Calu3 (cell line): Measurements from ENCODE around the gene SLC39A5. TPM values are rescaled to one million over a fixed set of nuclear protein-coding genes. Genes with fewer than 3 reads are reported as not detected.

Source experiments
- BruUV-seq: library from RNA; stranded (reverse); fragments of 400-500 nt; replicated peaks from 2 replicates; lab custom pipeline; 2021; lab: Mats Ljungman, UMichigan
- CTCF ChIA-PET: fragments of 300-600 bp; sonication (Branson Sonifier 250); formaldehyde crosslinking; loops from one replicate; lab custom pipeline; 2022; ENCODE audit warnings: antibody characterized with exemption; lab: Charles Lee
- DNase-seq: peaks from one replicate; pipeline ENCODE4 v3.0.0; 2022
- H3K27ac Mint-ChIP-seq: one replicate; pipeline ENCODE4 v1.8.0; 2022; ENCODE audit warnings: mixed read lengths; ENCODE audit not compliant: unreplicated experiment
- H3K27me3 Mint-ChIP-seq: one replicate; pipeline ENCODE4 v1.8.0; 2022; ENCODE audit warnings: mixed read lengths; ENCODE audit not compliant: unreplicated experiment
- H3K36me3 Mint-ChIP-seq: one replicate; pipeline ENCODE4 v1.8.0; 2022; ENCODE audit warnings: mild to moderate bottlenecking, moderate library complexity, mixed read lengths; ENCODE audit not compliant: insufficient read depth, unreplicated experiment
- H3K4me1 Mint-ChIP-seq: one replicate; pipeline ENCODE4 v1.8.0; 2022; ENCODE audit warnings: mild to moderate bottlenecking, low read depth, mixed read lengths; ENCODE audit not compliant: unreplicated experiment
- H3K4me3 Mint-ChIP-seq: one replicate; pipeline ENCODE4 v1.8.0; 2022; ENCODE audit warnings: mild to moderate bottlenecking, low read depth, moderate library complexity, mixed read lengths; ENCODE audit not compliant: unreplicated experiment
- H3K9me3 Mint-ChIP-seq: one replicate; pipeline ENCODE4 v1.8.0; 2022; ENCODE audit warnings: low read depth, mixed read lengths; ENCODE audit not compliant: unreplicated experiment
- intact Hi-C: fragments of 100-400 bp; cut with micrococcal nuclease; formaldehyde crosslinking; loops from one replicate; pipeline ENCODE4 v1.10.0; 2022; ENCODE audit not compliant: unreplicated experiment
- total RNA-seq: library from RNA; stranded (reverse); gene quantifications from 2 replicates; pipeline ENCODE4 v1.2.3, GENCODE V29; 2022
- TF ChIP-seq, protein P1 (sequence below): fragments of 200-600 bp; IDR thresholded peaks from one replicate; pipeline ENCODE4 v1.8.0; 2022; ENCODE audit warnings: antibody characterized with exemption; ENCODE audit not compliant: unreplicated experiment

Gene SLC39A5
- total RNA-seq, 1 experiment from 2014 or later = not detected

DNA sequence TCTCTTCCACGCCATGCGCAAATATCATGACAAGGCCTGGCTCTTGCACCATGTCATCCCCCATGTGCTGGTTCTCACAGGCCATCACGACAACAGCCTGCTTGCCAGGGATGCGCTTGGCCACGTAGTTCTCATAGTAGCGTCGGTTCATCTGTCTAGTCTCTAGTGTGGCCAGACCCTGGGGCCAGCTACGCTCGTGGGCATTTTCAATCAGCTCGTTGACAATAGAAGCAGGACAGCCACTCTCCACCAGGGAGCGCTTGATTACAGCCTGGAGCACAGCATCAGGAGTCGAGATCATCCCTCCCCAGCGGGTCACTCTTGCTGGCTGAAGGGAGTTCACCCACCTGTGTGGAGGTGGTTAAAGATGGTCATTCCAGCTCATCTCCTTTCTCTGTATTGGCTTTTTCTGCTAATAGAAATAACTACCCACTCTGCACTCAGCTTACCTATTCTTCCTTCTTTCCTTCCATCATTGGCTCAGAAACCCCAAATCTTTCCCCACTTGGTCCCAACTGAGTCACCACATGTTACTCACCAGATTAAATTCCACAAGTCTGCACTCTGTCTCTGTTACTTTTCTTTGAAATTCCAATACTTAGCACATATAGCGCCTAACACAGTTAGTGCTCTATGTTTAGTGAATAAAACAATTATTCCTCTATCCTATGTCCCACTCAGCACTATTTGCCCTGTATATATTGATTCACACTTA lies 23.2 kb upstream of the SLC39A5 start:
- Mint-ChIP-seq H3K36me3 (peaks cover 30% of the 10 kb centered on the region), H3K27ac (no peak overlapping the region), H3K9me3 (no peaks in the 10 kb centered on the region), H3K27me3 (no peaks in the 10 kb centered on the region), H3K4me3 (no peak overlapping the region), H3K4me1 (no peaks in the 10 kb centered on the region)
- CTCF ChIA-PET = interaction anchor here (0.8 to 4.2 kb wide), 4 partner anchors 10 to 257 kb away, joined by 4 to 28 read pairs (median 8); partner anchors contain the start of genes RNF41 and SMARCC2
- intact Hi-C loops = no loop called here
- DNase-seq = peak; percentile 58
- no TSS peak for BruUV-seq
- TF ChIP-seq, protein P1, sequence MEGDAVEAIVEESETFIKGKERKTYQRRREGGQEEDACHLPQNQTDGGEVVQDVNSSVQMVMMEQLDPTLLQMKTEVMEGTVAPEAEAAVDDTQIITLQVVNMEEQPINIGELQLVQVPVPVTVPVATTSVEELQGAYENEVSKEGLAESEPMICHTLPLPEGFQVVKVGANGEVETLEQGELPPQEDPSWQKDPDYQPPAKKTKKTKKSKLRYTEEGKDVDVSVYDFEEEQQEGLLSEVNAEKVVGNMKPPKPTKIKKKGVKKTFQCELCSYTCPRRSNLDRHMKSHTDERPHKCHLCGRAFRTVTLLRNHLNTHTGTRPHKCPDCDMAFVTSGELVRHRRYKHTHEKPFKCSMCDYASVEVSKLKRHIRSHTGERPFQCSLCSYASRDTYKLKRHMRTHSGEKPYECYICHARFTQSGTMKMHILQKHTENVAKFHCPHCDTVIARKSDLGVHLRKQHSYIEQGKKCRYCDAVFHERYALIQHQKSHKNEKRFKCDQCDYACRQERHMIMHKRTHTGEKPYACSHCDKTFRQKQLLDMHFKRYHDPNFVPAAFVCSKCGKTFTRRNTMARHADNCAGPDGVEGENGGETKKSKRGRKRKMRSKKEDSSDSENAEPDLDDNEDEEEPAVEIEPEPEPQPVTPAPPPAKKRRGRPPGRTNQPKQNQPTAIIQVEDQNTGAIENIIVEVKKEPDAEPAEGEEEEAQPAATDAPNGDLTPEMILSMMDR = peak; percentile 62

DNA sequence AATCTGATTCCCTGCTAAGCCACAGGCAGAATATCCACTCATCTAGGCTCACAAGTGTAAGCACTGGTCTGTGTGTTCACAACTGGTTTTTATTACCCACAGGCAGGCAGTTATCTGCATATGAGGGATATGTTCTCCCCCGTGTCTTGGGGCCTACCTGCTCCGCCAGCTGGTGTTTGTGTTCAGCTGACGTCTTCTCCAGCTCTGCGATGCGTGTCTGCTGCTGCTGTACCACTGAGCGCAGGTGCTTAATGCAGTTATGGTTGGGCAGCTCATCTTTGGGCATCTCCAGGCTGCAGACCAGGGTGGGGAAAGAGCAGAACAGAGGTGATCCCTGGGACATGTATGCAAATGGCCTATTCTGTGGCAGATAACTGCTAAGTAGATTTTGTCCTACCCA lies 21.8 kb upstream of the SLC39A5 start:
- Mint-ChIP-seq H3K27ac (no peak overlapping the region), H3K4me1 (no peaks in the 10 kb centered on the region)

DNA sequence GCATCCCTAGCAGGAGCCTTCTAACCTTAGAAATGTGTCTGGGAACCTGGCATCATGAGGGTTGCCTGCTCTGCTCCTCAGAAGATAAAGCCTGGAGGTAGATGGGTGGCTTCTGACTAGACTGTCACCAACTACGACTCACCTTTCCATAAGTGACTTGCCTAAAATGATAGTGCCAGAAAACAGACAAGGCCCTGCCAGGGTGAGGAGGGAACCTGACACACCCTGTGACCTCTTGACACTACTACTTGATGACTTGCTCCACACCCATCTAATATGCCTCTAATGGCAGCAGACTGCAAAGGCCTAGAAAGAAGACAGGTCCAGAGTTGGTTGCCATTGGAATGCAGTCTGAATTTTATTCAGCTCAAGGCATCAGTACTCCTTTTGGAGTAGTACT lies 17.5 kb upstream of the SLC39A5 start:
- no peak for DNase-seq
- peaks cover 9% of the 10 kb centered on the region for H3K4me1 Mint-ChIP-seq
- TF ChIP-seq, protein P1 = no peak
- no peaks in the 10 kb centered on the region for H3K27me3 Mint-ChIP-seq
- no peak overlapping the region for H3K27ac Mint-ChIP-seq
- peaks cover 42% of the 10 kb centered on the region for H3K36me3 Mint-ChIP-seq
- H3K9me3 Mint-ChIP-seq = no peaks in the 10 kb centered on the region
- H3K4me3 Mint-ChIP-seq = no peak overlapping the region
- CTCF ChIA-PET = no interaction called here
- intact Hi-C loops = no loop called here
- BruUV-seq = no TSS peak

More for the DNA sequence above, 21.8 kb upstream of the SLC39A5 start:
- H3K27me3 Mint-ChIP-seq = no peaks in the 10 kb centered on the region
- intact Hi-C loops = no loop called here
- H3K9me3 Mint-ChIP-seq = no peaks in the 10 kb centered on the region
- no TSS peak for BruUV-seq
- CTCF ChIA-PET = interaction anchor here (4.2 kb wide), 1 partner anchor 14 kb away, joined by 28 read pairs; the partner anchor contains the start of gene RNF41
- no peak for DNase-seq
- TF ChIP-seq, protein P1 = no peak
- H3K36me3 Mint-ChIP-seq = peaks cover 39% of the 10 kb centered on the region
- no peak overlapping the region for H3K4me3 Mint-ChIP-seq

DNA sequence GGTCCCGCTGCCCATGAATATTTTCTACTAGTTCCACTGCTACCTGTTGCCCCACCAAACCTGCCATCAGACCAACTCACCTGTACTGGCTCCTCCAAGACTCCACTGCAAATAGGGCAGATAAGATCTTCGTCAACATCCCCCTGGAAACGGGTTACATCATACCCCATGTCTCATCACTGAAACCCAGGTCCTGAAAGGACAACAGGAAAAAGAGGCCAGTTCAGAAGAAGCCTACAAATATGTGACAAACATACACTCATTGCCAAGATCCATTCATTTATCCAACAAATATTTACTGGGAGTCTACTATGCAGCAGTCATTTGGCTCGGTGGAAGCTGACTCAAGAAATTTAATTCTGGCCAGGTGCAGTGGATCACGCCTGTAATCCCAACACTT lies 16.0 kb upstream of the SLC39A5 start:
- intact Hi-C loops = no loop called here
- DNase-seq = no peak
- TF ChIP-seq, protein P1 = no peak
- H3K27ac Mint-ChIP-seq = no peak overlapping the region
- CTCF ChIA-PET = interaction anchor here (0.5 to 0.6 kb wide), 2 partner anchors 71 to 384 kb away, joined by 3 read pairs; no protein-coding TSS in a partner anchor
- no TSS peak for BruUV-seq
- no peaks in the 10 kb centered on the region for H3K27me3 Mint-ChIP-seq
- H3K9me3 Mint-ChIP-seq = no peaks in the 10 kb centered on the region
- peaks cover 33% of the 10 kb centered on the region for H3K36me3 Mint-ChIP-seq
- no peak overlapping the region for H3K4me3 Mint-ChIP-seq
- peaks cover 9% of the 10 kb centered on the region for H3K4me1 Mint-ChIP-seq
